Measurements from ENCODE around the gene PCNX2.

The PCNX2 gene

GRCh38 chr1:232944347-232944746, 351.2 kb downstream of the PCNX2 start:
- TF ChIP-seq ZFX (IDR thresholded peaks at IDR 0.05; ENCODE audit: borderline replicate concordance), result no peak
- TF ChIP-seq, protein P1, sequence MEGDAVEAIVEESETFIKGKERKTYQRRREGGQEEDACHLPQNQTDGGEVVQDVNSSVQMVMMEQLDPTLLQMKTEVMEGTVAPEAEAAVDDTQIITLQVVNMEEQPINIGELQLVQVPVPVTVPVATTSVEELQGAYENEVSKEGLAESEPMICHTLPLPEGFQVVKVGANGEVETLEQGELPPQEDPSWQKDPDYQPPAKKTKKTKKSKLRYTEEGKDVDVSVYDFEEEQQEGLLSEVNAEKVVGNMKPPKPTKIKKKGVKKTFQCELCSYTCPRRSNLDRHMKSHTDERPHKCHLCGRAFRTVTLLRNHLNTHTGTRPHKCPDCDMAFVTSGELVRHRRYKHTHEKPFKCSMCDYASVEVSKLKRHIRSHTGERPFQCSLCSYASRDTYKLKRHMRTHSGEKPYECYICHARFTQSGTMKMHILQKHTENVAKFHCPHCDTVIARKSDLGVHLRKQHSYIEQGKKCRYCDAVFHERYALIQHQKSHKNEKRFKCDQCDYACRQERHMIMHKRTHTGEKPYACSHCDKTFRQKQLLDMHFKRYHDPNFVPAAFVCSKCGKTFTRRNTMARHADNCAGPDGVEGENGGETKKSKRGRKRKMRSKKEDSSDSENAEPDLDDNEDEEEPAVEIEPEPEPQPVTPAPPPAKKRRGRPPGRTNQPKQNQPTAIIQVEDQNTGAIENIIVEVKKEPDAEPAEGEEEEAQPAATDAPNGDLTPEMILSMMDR (IDR thresholded peaks at IDR 0.05), result no peak
- H3K27ac ChIP-seq, result no peak overlapping the region

DNA sequence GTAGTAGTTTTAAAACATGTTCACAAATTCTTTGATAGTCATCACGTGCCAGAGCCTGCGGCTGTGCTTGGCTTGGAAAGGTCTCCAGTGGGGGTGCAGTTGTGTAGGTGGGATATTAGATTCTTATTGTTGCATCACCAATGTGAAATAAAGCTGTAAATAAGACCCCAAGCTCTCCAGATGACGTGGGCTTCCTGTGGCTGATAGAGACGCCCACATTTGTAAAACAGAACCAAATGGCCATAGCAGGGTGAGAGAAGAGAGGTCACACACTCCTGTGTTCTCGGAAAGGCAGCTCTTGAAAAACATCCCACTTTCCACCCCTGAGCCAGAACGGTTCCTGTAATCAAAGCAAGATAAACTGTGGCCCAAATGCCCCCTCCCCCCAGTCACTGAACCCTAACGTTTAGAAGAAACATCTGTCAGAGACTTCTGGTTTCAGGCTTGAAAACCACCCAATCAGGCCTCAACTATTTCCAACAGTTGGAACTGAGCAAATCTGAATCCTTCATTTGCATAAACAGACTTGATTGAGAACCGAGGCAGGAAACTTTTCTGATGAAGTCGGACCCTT, 351.8 kb downstream of the PCNX2 start:
- H3K27ac ChIP-seq, result no peak overlapping the region
- TF ChIP-seq, protein P1 (IDR thresholded peaks at IDR 0.05), result no peak
- no peak for TF ChIP-seq ZFX (IDR thresholded peaks at IDR 0.05; ENCODE audit: borderline replicate concordance)

- no peak overlapping the region for H3K27ac ChIP-seq
Observed at GRCh38 chr1:232942413-232943294, 352.9 kb downstream of the PCNX2 start.

DNA sequence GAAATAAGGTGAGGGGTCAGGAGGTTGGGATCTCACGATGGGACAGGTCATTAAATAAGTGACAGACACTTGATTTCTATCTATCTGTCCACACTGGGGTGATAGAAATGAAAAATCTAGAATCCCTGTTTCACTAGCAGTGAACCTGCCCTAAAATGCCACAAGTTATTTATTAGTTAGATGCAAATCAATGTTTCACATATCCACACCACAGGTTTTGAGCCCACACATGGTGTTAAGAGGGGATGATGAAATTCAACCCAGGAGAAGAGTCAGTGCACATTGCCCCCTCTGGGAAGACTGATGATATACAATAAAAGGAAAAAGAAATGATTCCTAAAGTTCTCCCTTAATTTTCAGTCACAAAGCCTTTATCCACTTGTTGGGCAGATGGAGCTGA, 355.3 kb downstream of the PCNX2 start:
- TF ChIP-seq, protein P1 (IDR thresholded peaks at IDR 0.05), result no peak
- no peak for TF ChIP-seq ZFX (IDR thresholded peaks at IDR 0.05; ENCODE audit: borderline replicate concordance)
- no peak overlapping the region for H3K27ac ChIP-seq

More at GRCh38 chr1:232942413-232943294, 352.9 kb downstream of the PCNX2 start:
- no peak for TF ChIP-seq ZFX (IDR thresholded peaks at IDR 0.05; ENCODE audit: borderline replicate concordance)
- TF ChIP-seq, protein P1 (IDR thresholded peaks at IDR 0.05), result no peak

- TF ChIP-seq, protein P1 (IDR thresholded peaks at IDR 0.05), result no peak
- no peak for TF ChIP-seq ZFX (IDR thresholded peaks at IDR 0.05; ENCODE audit: borderline replicate concordance)
- no peak overlapping the region for H3K27ac ChIP-seq
Observed at GRCh38 chr1:232939748-232940147, 355.8 kb downstream of the PCNX2 start.

DNA sequence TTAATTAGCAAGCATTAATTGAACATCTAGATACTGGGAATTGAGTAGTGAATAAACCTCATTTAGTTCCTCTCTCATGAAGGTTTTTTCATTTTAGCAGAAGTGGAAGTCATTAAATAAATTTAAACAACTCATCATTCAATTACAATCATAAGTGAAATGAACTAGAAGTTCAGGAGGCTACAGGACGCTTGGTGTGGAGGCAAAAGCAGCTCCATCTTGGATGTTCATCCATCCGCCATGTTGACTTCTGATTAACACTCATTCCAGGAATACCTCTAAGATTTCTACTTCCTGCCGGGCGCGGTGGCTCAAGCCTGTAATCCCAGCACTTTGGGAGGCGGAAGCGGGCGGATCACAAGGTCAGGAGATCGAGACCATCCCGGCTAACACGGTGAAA, 356.6 kb downstream of the PCNX2 start:
- H3K27ac ChIP-seq, result no peak overlapping the region
- TF ChIP-seq ZFX (IDR thresholded peaks at IDR 0.05; ENCODE audit: borderline replicate concordance), result no peak
- TF ChIP-seq, protein P1 (IDR thresholded peaks at IDR 0.05), result no peak

Data from 22Rv1 (cell line).